SH-SY5Y (cell line): ENCODE data around the gene CMPK2.

Experiments used
- GATA2 ChIP-seq: IDR thresholded peaks from 2 replicates; pipeline ENCODE4 v1.6.1; 2011; ENCODE audit warnings: mild to moderate bottlenecking, low read depth, low read length
- GATA3 ChIP-seq: IDR thresholded peaks from 2 replicates; pipeline ENCODE4 v1.6.1; 2011; ENCODE audit warnings: low read depth, mild to moderate bottlenecking, low read length, moderate library complexity

CMPK2 gene

DNA sequence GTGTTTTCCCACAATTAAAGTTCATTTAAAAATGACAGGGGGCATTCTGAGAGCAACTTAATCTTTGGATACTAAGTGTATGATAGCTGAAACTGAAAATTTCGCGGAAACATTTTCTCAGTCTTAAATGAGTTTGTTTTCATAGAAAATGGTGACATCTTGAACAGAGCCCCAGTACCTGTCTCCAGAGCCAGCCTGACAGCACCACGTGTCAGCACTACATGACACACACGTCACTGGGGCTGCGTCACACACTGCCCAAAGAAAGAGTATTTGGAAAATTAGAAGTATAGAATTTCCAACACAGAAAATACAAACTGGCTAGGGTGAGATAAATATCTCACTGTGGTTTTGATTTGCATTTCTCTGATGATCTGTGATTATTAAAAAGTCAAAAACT is 50.8 kb downstream of the CMPK2 start:
- TF ChIP-seq GATA2 (no peak), GATA3 (no peak)

DNA sequence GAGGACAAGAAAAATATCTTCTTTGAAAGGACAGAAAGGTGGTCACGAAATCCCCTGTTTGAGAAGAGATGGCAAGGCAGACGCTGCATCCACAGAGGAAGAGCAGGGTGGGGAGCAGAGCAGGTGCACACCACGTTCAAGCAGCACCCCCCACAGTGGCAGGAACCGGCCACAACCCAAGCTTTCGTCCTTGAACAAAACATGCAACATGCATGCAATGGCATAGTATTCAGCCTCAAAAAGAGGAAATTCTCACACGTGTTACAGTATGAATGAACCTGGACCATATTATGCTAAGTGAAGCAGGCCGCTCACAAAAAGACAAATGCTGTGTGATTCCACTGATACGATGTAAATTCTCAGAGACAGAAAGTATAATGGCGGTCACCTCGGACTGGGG is 51.4 kb downstream of the CMPK2 start:
- TF ChIP-seq GATA3 (no peak), GATA2 (no peak)

DNA sequence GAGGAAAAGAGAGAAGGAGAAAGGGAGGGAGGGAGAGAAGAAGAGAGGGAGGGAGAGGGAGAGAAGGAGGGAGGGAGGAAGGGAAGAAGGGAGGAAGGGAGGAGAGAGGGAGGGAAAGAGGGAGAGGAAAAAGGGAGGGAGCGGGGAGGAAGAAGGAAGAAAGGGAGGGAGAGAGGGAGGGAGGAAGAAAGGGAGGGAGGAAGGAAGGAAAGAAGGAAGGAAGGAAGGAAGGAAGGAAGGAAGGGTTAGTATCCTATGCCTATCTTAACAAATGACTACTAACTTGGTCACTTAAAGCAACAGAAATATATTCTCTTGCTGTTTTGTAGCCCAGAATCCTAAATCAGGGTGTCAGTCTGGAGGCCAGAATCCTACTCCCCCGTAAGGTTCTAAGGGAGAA is 52.1 kb downstream of the CMPK2 start:
- TF ChIP-seq GATA3, result no peak
- no peak for TF ChIP-seq GATA2

DNA sequence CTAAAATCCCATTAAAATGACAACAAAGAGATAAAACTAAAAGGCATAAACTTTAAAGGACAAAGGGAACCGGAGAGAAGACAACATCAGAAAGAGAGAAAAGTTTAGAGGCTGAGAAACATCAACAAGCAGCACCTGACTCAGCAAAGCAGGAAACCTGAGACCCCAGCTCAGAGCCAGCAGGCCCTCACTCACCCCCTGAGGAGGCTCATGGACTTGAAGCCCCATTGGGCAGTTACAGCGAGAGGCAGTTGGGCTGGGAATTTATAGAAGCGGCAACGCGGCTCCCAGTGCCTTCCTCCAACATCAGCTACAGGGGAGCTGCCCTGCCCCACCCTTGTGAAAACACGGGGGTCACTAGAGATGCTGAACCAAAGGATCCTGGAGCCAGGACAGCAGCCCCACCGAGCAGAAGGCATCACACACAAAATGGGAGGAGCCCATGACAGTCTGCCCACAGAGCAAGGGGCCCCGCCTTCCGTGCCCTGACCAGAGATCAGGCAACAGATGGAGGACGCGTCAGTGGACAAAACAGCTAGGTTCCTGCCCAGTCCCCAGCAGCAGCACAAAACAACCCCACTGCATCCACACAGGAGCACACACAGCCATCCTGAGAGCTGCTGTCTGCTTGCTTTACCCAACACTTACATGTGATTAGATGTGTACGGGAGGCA is 52.7 kb downstream of the CMPK2 start:
- no peak for TF ChIP-seq GATA3
- no peak for TF ChIP-seq GATA2

DNA sequence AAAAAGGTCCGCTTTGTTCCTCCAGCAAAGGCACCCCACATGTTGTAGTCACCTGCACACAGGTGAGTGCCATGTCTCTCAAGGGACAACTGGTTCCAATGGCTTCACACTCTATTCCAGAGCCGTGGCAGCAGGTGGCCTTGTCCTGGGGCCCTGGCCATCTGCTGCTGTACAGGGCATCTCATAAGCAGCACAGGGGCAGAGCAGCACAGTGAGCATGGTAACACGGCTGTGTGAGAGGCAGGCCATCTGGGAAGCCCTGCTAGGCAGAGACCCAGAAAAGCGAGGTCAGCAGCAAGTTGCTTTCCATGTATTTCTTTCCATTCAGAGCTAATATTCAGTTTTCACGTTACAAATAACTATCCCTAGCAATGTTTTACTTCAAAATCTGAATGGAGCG is 54.7 kb downstream of the CMPK2 start:
- TF ChIP-seq GATA2 (no peak), GATA3 (no peak; the same call in 1 of the 2 replicates)

DNA sequence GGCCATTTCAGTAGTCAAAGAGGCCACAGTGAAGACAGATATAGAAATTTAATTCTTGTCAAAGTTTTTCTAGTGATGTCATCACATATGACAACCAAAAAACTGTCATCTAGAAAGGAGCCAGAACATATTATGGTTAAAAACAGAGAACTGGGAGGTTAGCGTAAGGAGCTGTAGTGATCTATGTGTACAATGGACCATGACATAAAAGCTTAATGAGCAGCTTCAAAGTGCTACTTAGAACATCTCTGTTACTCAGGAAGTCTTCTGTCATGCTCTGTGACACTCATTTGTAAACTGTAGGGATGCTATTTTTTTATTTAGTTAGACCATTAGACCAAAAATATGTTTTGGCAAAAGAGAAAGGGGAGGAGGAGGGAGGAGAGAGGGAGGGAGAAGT is 57.3 kb downstream of the CMPK2 start:
- TF ChIP-seq GATA2 (no peak), GATA3 (no peak)

DNA sequence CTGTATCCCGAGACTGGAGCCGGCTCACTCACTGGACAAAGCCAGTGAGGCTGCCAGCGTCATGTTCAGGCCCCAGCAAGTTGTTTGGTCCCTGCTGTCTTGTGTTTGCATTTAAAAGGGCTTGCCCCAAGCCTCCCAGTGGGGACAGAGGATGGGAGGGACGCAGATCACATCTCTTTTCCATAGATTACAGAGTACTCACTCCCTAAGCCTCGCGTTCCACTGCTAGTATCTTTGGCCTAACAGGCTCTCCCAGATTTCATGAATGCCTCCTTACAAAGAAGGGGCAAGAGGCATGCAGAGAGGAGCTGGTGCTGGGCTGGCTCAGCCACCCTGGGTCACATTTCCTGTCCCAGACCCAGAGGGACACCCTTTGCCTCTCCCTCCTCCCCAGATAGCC is 59.1 kb downstream of the CMPK2 start:
- TF ChIP-seq GATA2, result no peak
- TF ChIP-seq GATA3, result no peak

DNA sequence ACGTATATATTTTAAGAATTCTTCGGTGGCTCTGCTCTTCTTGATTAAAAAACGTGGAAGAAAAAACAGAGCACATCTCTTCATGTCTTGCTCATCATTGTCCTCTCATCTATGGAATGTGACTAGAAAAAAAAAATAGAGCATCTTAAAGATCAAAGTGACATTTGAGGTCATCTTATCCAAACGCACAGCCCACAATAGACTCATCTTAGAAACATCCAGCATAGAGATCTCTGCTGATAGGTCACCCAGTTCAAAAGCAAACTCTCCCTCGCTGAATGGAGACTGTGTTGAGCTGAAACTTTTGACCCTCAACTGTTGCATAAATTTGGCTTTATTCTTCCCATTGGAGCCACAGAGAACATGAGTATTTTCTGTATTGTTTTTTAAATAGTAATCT is 65.2 kb downstream of the CMPK2 start:
- TF ChIP-seq GATA3, result no peak
